Testis (tissue), 3 donors: ENCODE results near the gene SPON1. TPM values are rescaled to one million over a fixed set of nuclear protein-coding genes. Genes with fewer than 3 reads are reported as not detected.
"Not testable (repeated sequence)": the region's sequence is repeated elsewhere in the genome, so short reads cannot be mapped to it uniquely, and the experiment has no call there.

Experiments
- DNase-seq: peaks from one replicate; pipeline ENCODE4 v3.0.0-alpha.2; 2019
- H3K27ac ChIP-seq, 2 donors: fragments of 200-600 bp; sonication (generic); one replicate each; pipeline ENCODE4 v1.5.1; 2019
- H3K27me3 ChIP-seq: fragments of 200-600 bp; sonication (generic); one replicate; pipeline ENCODE4 v1.5.1; 2019
- H3K36me3 ChIP-seq: fragments of 200-600 bp; sonication (generic); one replicate; pipeline ENCODE4 v1.5.1; 2017; ENCODE audit warnings: low read depth; ENCODE audit errors: missing control alignments
- H3K4me1 ChIP-seq: fragments of 200-600 bp; sonication (generic); one replicate; pipeline ENCODE4 v1.5.1; 2019
- H3K4me3 ChIP-seq, 2 donors: fragments of 200-600 bp; sonication (generic); one replicate each; pipeline ENCODE4 v1.5.1; 2017 to 2019
- H3K9me3 ChIP-seq: fragments of 200-600 bp; sonication (generic); one replicate; pipeline ENCODE4 v1.5.1; 2017
- POLR2A ChIP-seq: fragments of 450-650 bp; IDR thresholded peaks from one replicate; pipeline ENCODE4 v1.6.1; 2017; ENCODE audit warnings: antibody characterized with exemption, mild to moderate bottlenecking, moderate library complexity
- WGBS, 2 donors: methylation state at CpG; one replicate each; pipeline ENCODE4 v1.1.5; 2018; 5-methylcytosine and 5-hydroxymethylcytosine counted together
- intact Hi-C: fragments of 100-400 bp; cut with DNase I; formaldehyde crosslinking; loops from one replicate; pipeline ENCODE4 v1.15.1; 2023; ENCODE audit warnings: low total_unique reads
- polyA plus RNA-seq: library from polyadenylated mRNA; stranded (reverse); fragments of 350-450 nt; fragmentation: Illumina TruSeq; extraction: RNeasy Lipid Tissue Mini Kit (QIAGEN cat#74804); gene quantifications from one replicate; pipeline ENCODE4 v1.2.3, GENCODE V29; 2014; ENCODE audit warnings: low read depth, low replicate concordance; ENCODE audit not compliant: insufficient read depth
- total RNA-seq, 2 donors: library from RNA; depleted of rRNA; stranded (reverse); fragments of >200 nt; gene quantifications; one replicate each; pipeline ENCODE4 v1.2.3, GENCODE V29; 2016
- TF ChIP-seq, protein P1 (sequence below), 3 experiments: fragments of 450-650 bp in 2 of 3; fragments of 200-600 bp in 1 of 3; sonication (generic) in 1 of 3; IDR thresholded peaks; one replicate each; pipeline ENCODE4 v1.5.1; 2016 to 2019; ENCODE audit warnings: antibody characterized with exemption in 3 of 3, mild to moderate bottlenecking in 2 of 3, moderate library complexity in 1 of 3

The SPON1 gene
- total and polyA plus RNA-seq, 3 donors from 2014 or later: 6.9 to 11.9 (median 7.6) TPM

DNA sequence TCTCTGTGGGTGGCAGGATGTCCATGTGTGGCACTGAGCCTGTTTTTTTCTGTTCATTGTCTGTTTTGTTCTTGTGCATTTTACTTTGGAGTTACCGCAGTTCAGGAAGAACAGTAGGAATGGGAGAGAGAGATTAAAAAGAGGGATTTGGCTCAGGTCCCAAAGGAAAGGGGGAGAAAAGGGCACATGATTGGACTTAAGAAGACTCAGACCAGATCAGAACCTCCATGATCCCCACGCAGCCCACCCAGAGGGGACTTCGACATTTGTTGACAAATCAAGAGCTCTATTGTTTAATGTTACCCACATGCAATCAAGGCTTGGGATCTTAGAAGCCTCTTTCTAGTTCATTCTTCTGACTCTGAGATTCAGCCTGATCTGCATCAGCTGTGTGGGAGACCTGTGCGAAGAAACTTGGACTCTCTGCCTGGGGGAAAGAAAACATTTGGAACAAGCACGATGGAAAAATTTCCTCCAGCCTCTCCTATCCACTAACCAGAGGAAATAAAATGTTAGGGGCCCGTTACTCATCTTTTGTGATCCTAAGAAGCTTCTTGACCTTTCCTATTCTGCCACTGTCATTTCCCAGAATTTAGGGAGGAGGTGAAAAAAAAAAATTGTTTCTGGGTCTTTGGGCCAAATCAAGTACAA is 119.2 kb downstream of the SPON1 start:
- no peaks in the 10 kb centered on the region for H3K27me3 ChIP-seq
- 42 to 54% methylated on average over 6 of the region's 6 CpGs for WGBS, 2 donors
- no peaks in the 10 kb centered on the region for H3K9me3 ChIP-seq
- no peak for TF ChIP-seq POLR2A
- TF ChIP-seq, protein P1, sequence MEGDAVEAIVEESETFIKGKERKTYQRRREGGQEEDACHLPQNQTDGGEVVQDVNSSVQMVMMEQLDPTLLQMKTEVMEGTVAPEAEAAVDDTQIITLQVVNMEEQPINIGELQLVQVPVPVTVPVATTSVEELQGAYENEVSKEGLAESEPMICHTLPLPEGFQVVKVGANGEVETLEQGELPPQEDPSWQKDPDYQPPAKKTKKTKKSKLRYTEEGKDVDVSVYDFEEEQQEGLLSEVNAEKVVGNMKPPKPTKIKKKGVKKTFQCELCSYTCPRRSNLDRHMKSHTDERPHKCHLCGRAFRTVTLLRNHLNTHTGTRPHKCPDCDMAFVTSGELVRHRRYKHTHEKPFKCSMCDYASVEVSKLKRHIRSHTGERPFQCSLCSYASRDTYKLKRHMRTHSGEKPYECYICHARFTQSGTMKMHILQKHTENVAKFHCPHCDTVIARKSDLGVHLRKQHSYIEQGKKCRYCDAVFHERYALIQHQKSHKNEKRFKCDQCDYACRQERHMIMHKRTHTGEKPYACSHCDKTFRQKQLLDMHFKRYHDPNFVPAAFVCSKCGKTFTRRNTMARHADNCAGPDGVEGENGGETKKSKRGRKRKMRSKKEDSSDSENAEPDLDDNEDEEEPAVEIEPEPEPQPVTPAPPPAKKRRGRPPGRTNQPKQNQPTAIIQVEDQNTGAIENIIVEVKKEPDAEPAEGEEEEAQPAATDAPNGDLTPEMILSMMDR (IDR thresholded peaks at IDR 0.05): no peak
- H3K27ac ChIP-seq: peak overlapping the region in 1 of 2 donors; percentile 41
- no peaks in the 10 kb centered on the region for H3K36me3 ChIP-seq
- DNase-seq: no peak
- intact Hi-C loops: no loop called here
- H3K4me1 ChIP-seq: no peaks in the 10 kb centered on the region
- H3K4me3 ChIP-seq: no peak overlapping the region

DNA sequence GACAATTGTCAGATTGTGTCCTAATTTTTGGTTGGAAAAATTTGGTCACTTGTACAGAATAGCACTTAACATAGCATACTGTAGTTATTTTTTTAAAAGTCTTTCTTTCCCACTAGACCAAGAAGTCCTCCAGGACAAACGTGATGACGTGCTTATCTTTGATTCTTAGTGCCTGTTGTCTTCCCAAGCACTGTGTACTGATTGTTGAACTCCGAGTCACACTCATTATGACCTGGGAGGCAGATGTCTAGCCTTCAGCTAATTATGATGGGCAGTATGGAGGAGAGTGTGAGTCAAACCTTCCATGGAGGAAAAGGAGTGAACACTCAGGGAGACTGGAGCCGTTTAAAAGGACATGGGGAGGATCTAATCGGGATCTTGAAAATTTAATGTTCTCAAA is 119.8 kb downstream of the SPON1 start:
- no peaks in the 10 kb centered on the region for H3K36me3 ChIP-seq
- DNase-seq: no peak
- intact Hi-C loops: no loop called here
- no peak overlapping the region for H3K4me3 ChIP-seq
- TF ChIP-seq, protein P1 (IDR thresholded peaks at IDR 0.05): no peak
- TF ChIP-seq POLR2A: no peak
- no peaks in the 10 kb centered on the region for H3K9me3 ChIP-seq
- H3K27ac ChIP-seq: peak overlapping the region in 1 of 2 donors; percentile 41
- H3K27me3 ChIP-seq: no peaks in the 10 kb centered on the region
- no peaks in the 10 kb centered on the region for H3K4me1 ChIP-seq
- 35 to 46% methylated on average over 5 of the region's 5 CpGs for WGBS, 2 donors

DNA sequence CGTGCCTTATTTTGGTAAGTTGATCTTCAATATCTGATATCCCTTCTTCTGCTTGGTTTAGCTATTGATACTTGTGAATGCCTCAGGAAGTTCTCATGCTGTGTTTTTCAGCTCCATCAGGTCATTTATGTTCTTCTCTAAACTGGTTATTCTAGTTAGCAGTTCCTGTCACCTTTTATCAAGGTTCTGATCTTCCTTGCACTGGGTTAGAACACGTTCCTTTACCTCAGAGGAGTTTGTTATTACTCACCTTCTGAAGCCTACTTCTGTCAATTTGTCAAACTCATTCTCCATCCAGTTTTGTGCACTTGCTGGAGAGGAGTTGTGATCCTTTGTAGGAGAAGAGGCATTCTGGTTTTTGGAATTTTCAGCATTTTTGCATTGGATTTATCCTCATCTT is 126.3 kb downstream of the SPON1 start:
- H3K36me3 ChIP-seq, intact Hi-C loops, DNase-seq, H3K9me3 ChIP-seq, H3K27ac ChIP-seq, H3K4me3 ChIP-seq, H3K27me3 ChIP-seq, H3K4me1 ChIP-seq: not testable (repeated sequence)
- WGBS, 2 donors: 85 to 91% methylated on average over 2 of the region's 2 CpGs

DNA sequence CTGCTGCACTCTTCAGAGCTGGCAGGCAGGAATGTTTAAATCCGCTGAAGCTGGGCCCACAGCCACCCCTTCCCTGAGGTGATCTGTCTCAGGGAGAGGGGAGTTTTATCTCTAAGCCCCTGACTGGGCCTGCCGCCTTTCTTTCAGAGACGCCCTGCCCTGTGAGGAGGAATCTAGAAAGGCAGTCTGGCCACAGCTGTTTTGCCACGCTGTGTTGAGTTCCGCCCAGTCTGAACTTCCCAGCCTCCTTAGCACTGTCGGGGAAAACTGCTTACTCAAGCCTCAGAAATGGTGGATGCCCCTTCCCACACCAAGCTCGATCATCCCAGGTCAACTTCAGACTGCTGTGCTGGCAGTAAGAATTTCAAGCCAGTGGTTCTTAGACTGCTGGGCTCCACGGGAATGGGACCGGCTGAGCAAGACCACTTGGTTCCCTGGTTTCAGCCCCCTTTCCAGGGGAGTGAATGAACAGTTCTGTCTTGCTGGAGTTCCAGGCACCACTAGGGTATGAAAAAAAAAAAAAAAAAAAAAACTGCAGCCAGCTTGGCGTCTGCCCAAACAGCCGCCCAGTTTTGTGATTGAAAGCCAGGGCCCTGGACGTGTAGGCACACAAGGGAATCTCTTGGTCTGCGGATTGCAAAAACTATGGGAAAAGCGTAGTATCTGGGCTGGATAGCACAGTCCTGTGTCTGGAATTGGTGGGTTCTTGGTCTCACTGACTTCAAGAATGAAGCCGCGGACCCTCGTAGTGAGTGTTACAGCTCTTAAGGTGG is 127.4 kb downstream of the SPON1 start:
- no peak overlapping the region for H3K27ac ChIP-seq
- no peak overlapping the region for H3K4me3 ChIP-seq
- intact Hi-C loops: no loop called here
- H3K27me3 ChIP-seq: no peaks in the 10 kb centered on the region
- no peaks in the 10 kb centered on the region for H3K4me1 ChIP-seq
- TF ChIP-seq, protein P1 (IDR thresholded peaks at IDR 0.05): no peak
- no peak for TF ChIP-seq POLR2A
- DNase-seq: no peak
- no peaks in the 10 kb centered on the region for H3K9me3 ChIP-seq
- WGBS, 2 donors: 60 to 82% methylated on average over 13 to 17 of the region's 17 CpGs
- H3K36me3 ChIP-seq: no peaks in the 10 kb centered on the region

DNA sequence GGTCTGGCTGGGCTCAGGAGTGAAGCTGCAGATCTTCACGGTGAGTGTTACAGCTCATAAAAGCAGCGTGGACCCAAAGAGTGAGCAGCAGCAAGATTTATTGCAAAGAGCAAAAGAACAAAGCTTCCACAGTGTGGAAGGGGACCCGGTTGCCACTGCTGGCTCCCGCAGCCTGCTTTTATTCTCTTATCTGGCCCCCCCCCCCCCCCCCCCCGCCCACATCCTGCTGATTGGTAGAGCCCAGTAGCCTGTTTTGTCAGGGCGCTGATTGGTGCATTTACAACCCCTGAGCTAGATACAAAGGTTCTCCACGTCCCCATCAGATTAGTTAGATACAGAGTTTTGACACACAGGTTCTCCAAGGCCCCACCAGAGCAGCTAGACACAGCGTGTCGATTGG is 128.1 kb downstream of the SPON1 start:
- H3K4me1 ChIP-seq, DNase-seq, H3K36me3 ChIP-seq, H3K27me3 ChIP-seq, intact Hi-C loops, H3K27ac ChIP-seq, H3K9me3 ChIP-seq, H3K4me3 ChIP-seq: not testable (repeated sequence)
- 42 to 50% methylated on average over 2 to 9 of the region's 9 CpGs for WGBS, 2 donors
